SK-N-SH treated with all-trans-retinoic acid at 6 μM for 48 hours (cell line): ENCODE results near the gene KCNIP2.

Source experiments
- ATAC-seq: fragments of 200-7000 bp; cut with Tn5 transposase; 3 replicates; pipeline ENCODE4 v1.9.1; 2020; ENCODE audit warnings: mild to moderate bottlenecking, moderate library complexity
- ARNTL ChIP-seq: fragments of 450-650 bp; formaldehyde crosslinking; IDR thresholded peaks from 2 replicates; pipeline ENCODE4 v1.5.0; 2020; ENCODE audit warnings: low read depth, mild to moderate bottlenecking, moderate library complexity, borderline replicate concordance
- BACH2 ChIP-seq: fragments of 250-450 bp; sonication (Bioruptor Pico); IDR thresholded peaks from 2 replicates; pipeline ENCODE4 v1.9.0; 2021; ENCODE audit warnings: mild to moderate bottlenecking, borderline replicate concordance
- ESRRG ChIP-seq: fragments of 250-450 bp; sonication (Bioruptor Pico); IDR thresholded peaks from 2 replicates; pipeline ENCODE4 v1.6.1; 2021; ENCODE audit warnings: mild to moderate bottlenecking
- GLIS3 ChIP-seq: fragments of 250-450 bp; sonication (Bioruptor Pico); IDR thresholded peaks from 2 replicates; pipeline ENCODE4 v1.5.0; 2020; ENCODE audit warnings: mild to moderate bottlenecking, moderate library complexity
- ISL1 ChIP-seq: fragments of 250-450 bp; sonication (Bioruptor Pico); IDR thresholded peaks from 2 replicates; pipeline ENCODE4 v2.1.2; 2022; ENCODE audit warnings: mild to moderate bottlenecking, moderate library complexity
- OSR1 ChIP-seq: fragments of 250-450 bp; sonication (Bioruptor Pico); IDR thresholded peaks from 2 replicates; pipeline ENCODE4 v1.8.0; 2022; ENCODE audit warnings: moderate library complexity, mild to moderate bottlenecking, inconsistent platforms
- PATZ1 ChIP-seq: fragments of 250-450 bp; sonication (Bioruptor Pico); IDR thresholded peaks from 2 replicates; pipeline ENCODE4 v1.8.0; 2020; ENCODE audit warnings: mild to moderate bottlenecking, moderate library complexity, borderline replicate concordance
- POU6F1 ChIP-seq: fragments of 250-450 bp; sonication (Bioruptor Pico); IDR thresholded peaks from 2 replicates; pipeline ENCODE4 v1.8.0; 2021; ENCODE audit warnings: low read depth, mild to moderate bottlenecking, moderate library complexity, borderline replicate concordance
- RARB ChIP-seq: fragments of 250-450 bp; sonication (Bioruptor Pico); IDR thresholded peaks from 2 replicates; pipeline ENCODE4 v1.8.0; 2021; ENCODE audit warnings: mild to moderate bottlenecking, moderate library complexity
- SNAI2 ChIP-seq: fragments of 250-450 bp; sonication (Bioruptor Pico); IDR thresholded peaks from 2 replicates; pipeline ENCODE4 v1.5.0; 2020; ENCODE audit warnings: mild to moderate bottlenecking, moderate library complexity
- TCF4 ChIP-seq: fragments of 250-450 bp; sonication (Bioruptor Pico); IDR thresholded peaks from 2 replicates; pipeline ENCODE4 v1.8.0; 2021; ENCODE audit warnings: mild to moderate bottlenecking, moderate library complexity, borderline replicate concordance
- TOX ChIP-seq: fragments of 250-450 bp; sonication (Bioruptor Pico); IDR thresholded peaks from 2 replicates; pipeline ENCODE4 v1.8.0; 2021; ENCODE audit warnings: mild to moderate bottlenecking, moderate library complexity, borderline replicate concordance
- TSHZ2 ChIP-seq: fragments of 250-450 bp; sonication (Bioruptor Pico); IDR thresholded peaks from 2 replicates; pipeline ENCODE4 v1.5.0; 2020; ENCODE audit warnings: mild to moderate bottlenecking, moderate library complexity
- ZC3H10 ChIP-seq: fragments of 250-450 bp; sonication (Bioruptor Pico); IDR thresholded peaks from 2 replicates; pipeline ENCODE4 v1.5.1; 2021; ENCODE audit warnings: mild to moderate bottlenecking, moderate library complexity
- ZFP3 ChIP-seq: fragments of 250-450 bp; sonication (Bioruptor Pico); IDR thresholded peaks from 2 replicates; pipeline ENCODE4 v1.5.0; 2020; ENCODE audit warnings: mild to moderate bottlenecking, moderate library complexity
- ZFP30 ChIP-seq: fragments of 450-650 bp; formaldehyde crosslinking; IDR thresholded peaks from 2 replicates; pipeline ENCODE4 v1.5.0; 2022; ENCODE audit warnings: mild to moderate bottlenecking, moderate library complexity
- ZNF565 ChIP-seq: fragments of 450-650 bp; formaldehyde crosslinking; conservative IDR thresholded peaks from 2 replicates; pipeline ENCODE4 v1.5.0; 2020; ENCODE audit warnings: low read depth, mild to moderate bottlenecking, moderate library complexity
- ZNF70 ChIP-seq: fragments of 450-650 bp; formaldehyde crosslinking; IDR thresholded peaks from 2 replicates; pipeline ENCODE4 v1.5.0; 2020; ENCODE audit warnings: mild to moderate bottlenecking, moderate library complexity
- ZNF8 ChIP-seq: fragments of 450-650 bp; formaldehyde crosslinking; IDR thresholded peaks from 2 replicates; pipeline ENCODE4 v1.5.0; 2020; ENCODE audit warnings: mild to moderate bottlenecking, moderate library complexity
- TF ChIP-seq, protein P1 (sequence below): fragments of 250-450 bp; sonication (Bioruptor Pico); IDR thresholded peaks from 2 replicates; pipeline ENCODE4 v1.5.1; 2020; ENCODE audit warnings: low read depth, mild to moderate bottlenecking, moderate library complexity

KCNIP2 gene

GRCh38 chr10:101812606-101813005, 31.0 kb downstream of the KCNIP2 start (continued):
- TF ChIP-seq TSHZ2 (CRISPR knock-in tag), result no peak
- TF ChIP-seq, protein P1, sequence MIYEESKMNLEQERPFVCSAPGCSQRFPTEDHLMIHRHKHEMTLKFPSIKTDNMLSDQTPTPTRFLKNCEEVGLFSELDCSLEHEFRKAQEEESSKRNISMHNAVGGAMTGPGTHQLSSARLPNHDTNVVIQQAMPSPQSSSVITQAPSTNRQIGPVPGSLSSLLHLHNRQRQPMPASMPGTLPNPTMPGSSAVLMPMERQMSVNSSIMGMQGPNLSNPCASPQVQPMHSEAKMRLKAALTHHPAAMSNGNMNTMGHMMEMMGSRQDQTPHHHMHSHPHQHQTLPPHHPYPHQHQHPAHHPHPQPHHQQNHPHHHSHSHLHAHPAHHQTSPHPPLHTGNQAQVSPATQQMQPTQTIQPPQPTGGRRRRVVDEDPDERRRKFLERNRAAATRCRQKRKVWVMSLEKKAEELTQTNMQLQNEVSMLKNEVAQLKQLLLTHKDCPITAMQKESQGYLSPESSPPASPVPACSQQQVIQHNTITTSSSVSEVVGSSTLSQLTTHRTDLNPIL (CRISPR knock-in tag), result no peak
- TF ChIP-seq TOX (CRISPR knock-in tag), result no peak
- TF ChIP-seq ZNF70, result no peak
- TF ChIP-seq ZNF8 (CRISPR knock-in tag), result no peak
- TF ChIP-seq POU6F1 (CRISPR knock-in tag), result no peak
- TF ChIP-seq TCF4 (CRISPR knock-in tag), result no peak
- TF ChIP-seq ZNF565 (CRISPR knock-in tag), result no peak
- TF ChIP-seq BACH2 (CRISPR knock-in tag), result no peak
- TF ChIP-seq SNAI2, result no peak
- no peak for TF ChIP-seq RARB (CRISPR knock-in tag)
- no peak for TF ChIP-seq ZC3H10 (CRISPR knock-in tag)

DNA sequence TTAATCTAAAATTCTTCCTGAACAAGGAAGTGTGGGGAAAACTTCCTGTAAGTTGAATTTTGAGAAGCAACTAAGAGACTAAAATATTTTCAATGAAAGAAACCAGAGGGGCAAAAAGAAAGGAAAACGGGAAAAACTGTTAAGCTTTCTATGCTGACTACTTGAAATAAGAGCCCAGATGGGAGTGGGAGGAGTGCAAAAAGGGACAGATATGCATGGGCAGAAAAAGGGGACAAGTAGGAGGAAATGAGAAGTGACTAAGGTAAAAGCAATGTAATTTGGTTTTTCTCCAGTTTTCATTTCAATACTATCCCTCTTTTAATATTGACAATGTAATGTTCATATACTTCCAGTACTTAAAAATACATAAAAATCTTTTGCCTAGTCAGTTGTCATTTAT, 36.4 kb downstream of the KCNIP2 start:
- ATAC-seq, result no peak
- TF ChIP-seq ESRRG (CRISPR knock-in tag) (no peak), RARB (CRISPR knock-in tag) (no peak), SNAI2 (no peak), OSR1 (CRISPR knock-in tag) (no peak), TCF4 (CRISPR knock-in tag) (no peak), ZNF8 (CRISPR knock-in tag) (no peak), ZC3H10 (CRISPR knock-in tag) (no peak), POU6F1 (CRISPR knock-in tag) (no peak), ARNTL (CRISPR knock-in tag) (no peak), GLIS3 (CRISPR knock-in tag) (no peak), ZFP3 (CRISPR knock-in tag) (no peak), BACH2 (CRISPR knock-in tag) (no peak), TSHZ2 (CRISPR knock-in tag) (no peak), ISL1 (CRISPR knock-in tag) (no peak), PATZ1 (CRISPR knock-in tag) (no peak), ZFP30 (CRISPR knock-in tag) (no peak), TOX (CRISPR knock-in tag) (no peak), ZNF70 (no peak)
- TF ChIP-seq, protein P1 (CRISPR knock-in tag), result no peak
